Tibial artery (tissue), 4 donors: ENCODE results near the gene PTH1R.

ENCODE experiments used
- DNase-seq, 2 donors: peaks; one replicate each; pipeline ENCODE4 v3.0.0-alpha.2; 2019
- H3K27ac ChIP-seq, 2 donors: fragments of 200-600 bp; sonication (generic) in 1 of 2; 1 replicate in 1 of 2; 2 replicates in 1 of 2; pipeline ENCODE4 v1.5.1; 2018 to 2019; ENCODE audit warnings: mild to moderate bottlenecking in 1 of 2
- H3K27me3 ChIP-seq, 2 donors: fragments of 200-600 bp; sonication (generic) in 1 of 2; one replicate each; pipeline versions ENCODE4 v1.5.1 to v1.6.0; 2016 to 2019
- H3K36me3 ChIP-seq, 3 donors: fragments of 200-600 bp; sonication (generic) in 2 of 3; one replicate each; pipeline ENCODE4 v1.5.1; 2016 to 2019; ENCODE audit warnings: mild to moderate bottlenecking in 2 of 3
- H3K4me1 ChIP-seq, 4 donors: fragments of 200-600 bp; sonication (generic) in 2 of 4; 1 replicate in 3 of 4; 2 replicates in 1 of 4; pipeline ENCODE4 v1.5.1; 2016 to 2019
- H3K4me3 ChIP-seq, 2 donors: fragments of 200-600 bp; sonication (generic) in 1 of 2; 1 replicate in 1 of 2; 2 replicates in 1 of 2; pipeline ENCODE4 v1.5.1; 2018 to 2019; ENCODE audit warnings: mild to moderate bottlenecking in 2 of 2
- H3K9me3 ChIP-seq, 3 donors: fragments of 200-600 bp; sonication (generic) in 1 of 3; one replicate each; pipeline ENCODE4 v1.5.1; 2016 to 2019
- intact Hi-C: fragments of 100-400 bp; cut with DNase I; formaldehyde crosslinking; loops from one replicate; pipeline ENCODE4 v1.15.0; 2023; ENCODE audit warnings: low total_unique reads
- TF ChIP-seq, protein P1 (sequence below), 2 experiments: fragments of 200-600 bp in 1 of 2; fragments of 450-650 bp in 1 of 2; IDR thresholded peaks; one replicate each; pipeline ENCODE4 v1.5.1; 2017 to 2019; ENCODE audit warnings: antibody characterized with exemption in 2 of 2, mild to moderate bottlenecking in 1 of 2, moderate library complexity in 1 of 2

PTH1R gene

DNA sequence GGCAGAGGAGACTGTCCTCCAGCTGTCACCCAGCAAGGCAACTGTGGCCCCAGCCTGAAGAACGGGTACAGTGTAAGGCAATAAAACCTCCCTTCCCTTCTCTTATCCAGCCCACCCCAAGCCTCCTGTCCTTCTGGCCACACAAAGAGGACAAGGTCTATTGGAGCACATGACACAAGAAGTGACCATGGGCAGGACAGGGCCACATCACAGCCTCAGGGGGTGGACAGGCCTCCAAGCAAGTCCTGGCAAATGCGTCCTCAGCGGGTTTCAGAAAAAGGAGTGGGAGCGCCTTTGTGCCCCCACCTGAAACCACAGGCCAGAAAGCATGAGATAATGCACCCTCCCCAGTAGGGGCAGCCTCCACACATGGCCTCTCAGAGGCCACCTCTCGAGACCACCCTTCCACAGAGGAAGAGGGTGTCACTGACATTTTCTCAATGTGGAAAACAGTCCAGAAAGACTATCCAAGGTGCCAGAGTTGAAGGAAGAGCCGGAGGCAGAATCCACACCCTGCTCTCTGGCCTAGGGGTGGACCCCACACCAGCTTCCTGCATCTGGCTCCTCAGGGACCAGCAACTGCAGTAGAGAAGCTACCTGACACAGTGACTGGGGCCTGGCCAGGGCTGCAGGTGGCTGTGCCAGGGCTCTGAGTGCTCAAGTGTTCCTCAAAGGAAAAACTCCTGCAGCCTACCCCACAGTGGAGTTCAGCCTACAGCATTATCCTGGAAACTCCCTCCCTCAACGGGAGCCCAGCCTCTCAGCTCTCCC, 55.1 kb downstream of the PTH1R start:
- no peaks in the 10 kb centered on the region for H3K9me3 ChIP-seq
- DNase-seq, result peak; percentile 13 to 52
- H3K27me3 ChIP-seq, result no peaks in the 10 kb centered on the region
- H3K4me1 ChIP-seq, result peaks cover 6 to 98% (median 92%) of the 10 kb centered on the region in 4 donors
- intact Hi-C loops, result no loop called here
- peaks cover under 1 to 11% (median 5%) of the 10 kb centered on the region in 3 donors for H3K36me3 ChIP-seq
- TF ChIP-seq, protein P1, sequence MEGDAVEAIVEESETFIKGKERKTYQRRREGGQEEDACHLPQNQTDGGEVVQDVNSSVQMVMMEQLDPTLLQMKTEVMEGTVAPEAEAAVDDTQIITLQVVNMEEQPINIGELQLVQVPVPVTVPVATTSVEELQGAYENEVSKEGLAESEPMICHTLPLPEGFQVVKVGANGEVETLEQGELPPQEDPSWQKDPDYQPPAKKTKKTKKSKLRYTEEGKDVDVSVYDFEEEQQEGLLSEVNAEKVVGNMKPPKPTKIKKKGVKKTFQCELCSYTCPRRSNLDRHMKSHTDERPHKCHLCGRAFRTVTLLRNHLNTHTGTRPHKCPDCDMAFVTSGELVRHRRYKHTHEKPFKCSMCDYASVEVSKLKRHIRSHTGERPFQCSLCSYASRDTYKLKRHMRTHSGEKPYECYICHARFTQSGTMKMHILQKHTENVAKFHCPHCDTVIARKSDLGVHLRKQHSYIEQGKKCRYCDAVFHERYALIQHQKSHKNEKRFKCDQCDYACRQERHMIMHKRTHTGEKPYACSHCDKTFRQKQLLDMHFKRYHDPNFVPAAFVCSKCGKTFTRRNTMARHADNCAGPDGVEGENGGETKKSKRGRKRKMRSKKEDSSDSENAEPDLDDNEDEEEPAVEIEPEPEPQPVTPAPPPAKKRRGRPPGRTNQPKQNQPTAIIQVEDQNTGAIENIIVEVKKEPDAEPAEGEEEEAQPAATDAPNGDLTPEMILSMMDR (IDR thresholded peaks at IDR 0.05), result no peak
- H3K27ac ChIP-seq, result peak overlapping the region; percentile 80 to 85
- no peak overlapping the region for H3K4me3 ChIP-seq

DNA sequence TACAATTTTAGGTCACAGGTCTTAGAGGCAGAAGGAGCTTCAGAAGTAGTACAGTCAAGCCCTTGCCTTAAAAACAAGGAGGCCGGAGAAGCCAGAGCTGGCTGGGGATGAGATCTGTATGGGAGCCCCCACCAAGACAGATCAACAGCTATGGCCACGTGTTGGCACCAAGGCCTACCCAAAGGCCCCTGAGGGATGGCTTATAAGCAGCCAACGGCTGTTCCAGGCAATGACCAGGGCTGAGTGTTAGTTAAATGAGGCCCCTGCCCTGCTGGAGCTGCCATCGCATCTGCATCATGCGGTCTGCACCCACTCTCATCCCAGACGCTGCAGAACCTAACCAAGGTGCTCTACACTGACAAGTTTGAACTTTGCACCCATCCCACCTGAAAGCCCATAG, 55.7 kb downstream of the PTH1R start:
- peak in 1 of 2 donors; percentile 60 for DNase-seq
- TF ChIP-seq, protein P1 (IDR thresholded peaks at IDR 0.05), result no peak
- Histone ChIP-seq H3K27me3 (no peaks in the 10 kb centered on the region), H3K4me1 (peaks cover 6 to 92% (median 85%) of the 10 kb centered on the region in 4 donors), H3K4me3 (no peak overlapping the region), H3K36me3 (peaks cover 6 to 17% (median 11%) of the 10 kb centered on the region in 3 donors), H3K27ac (peak overlapping the region; percentile 80 to 85), H3K9me3 (no peaks in the 10 kb centered on the region)
- intact Hi-C loops, result no loop called here

DNA sequence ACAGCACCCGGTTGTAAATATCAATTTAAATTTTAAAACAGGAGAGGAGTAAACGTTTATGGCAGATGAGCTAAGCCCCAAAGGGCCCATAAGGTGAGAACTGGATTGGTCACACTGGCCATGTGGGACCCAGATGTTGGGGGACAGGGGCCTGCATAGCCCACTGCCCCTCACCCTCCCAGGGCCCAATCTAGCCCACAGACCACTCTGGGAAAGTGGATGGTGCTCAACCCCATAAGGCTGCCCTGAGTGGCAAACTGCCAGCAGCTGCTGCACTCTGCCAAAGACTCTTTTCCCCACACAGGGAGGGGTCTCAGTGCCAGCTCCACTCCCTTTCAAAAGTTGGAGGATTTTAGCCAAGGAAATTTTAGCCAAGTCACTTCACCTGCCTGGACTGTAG, 56.6 kb downstream of the PTH1R start:
- H3K9me3 ChIP-seq, result no peaks in the 10 kb centered on the region
- intact Hi-C loops, result no loop called here
- no peak overlapping the region for H3K4me3 ChIP-seq
- peak overlapping the region; percentile 80 to 85 for H3K27ac ChIP-seq
- peaks cover 6 to 25% (median 15%) of the 10 kb centered on the region in 3 donors for H3K36me3 ChIP-seq
- peak in 1 of 2 donors; percentile 72 for DNase-seq
- peaks cover 6 to 84% (median 78%) of the 10 kb centered on the region in 4 donors for H3K4me1 ChIP-seq
- TF ChIP-seq, protein P1 (IDR thresholded peaks at IDR 0.05), result no peak
- no peaks in the 10 kb centered on the region for H3K27me3 ChIP-seq

DNA sequence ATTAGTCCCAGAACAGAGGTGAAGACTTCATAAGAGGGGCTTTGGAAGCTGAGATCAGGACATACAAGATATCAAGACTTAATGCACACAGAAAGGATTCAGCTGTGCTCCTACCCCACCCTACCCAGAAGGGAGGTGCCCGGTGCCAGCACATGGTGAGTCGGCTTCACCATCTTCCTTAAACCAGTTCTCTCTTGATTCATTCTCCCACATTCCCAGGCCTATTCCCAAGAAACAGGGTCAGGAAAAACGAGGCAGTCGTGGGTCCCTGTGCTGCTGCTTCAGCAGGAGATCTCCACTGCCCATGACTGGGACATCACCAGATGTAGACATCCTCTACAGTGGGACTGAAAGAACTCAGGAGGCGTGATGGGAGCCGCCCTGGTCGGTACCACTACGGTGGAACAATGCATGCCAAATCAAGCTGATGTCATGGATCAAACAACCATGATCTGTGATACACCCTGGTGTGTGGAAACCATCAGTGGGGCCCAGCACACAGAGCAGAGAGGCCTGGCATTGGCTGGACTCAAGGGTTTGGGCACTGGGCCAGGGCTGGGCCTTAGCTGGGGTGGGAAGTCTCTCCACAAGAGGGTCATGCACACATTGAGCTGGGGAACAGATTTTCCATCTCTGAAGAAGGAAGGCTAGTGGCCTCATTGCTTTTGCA, 57.1 kb downstream of the PTH1R start:
- peak overlapping the region; percentile 80 to 85 for H3K27ac ChIP-seq
- intact Hi-C loops, result no loop called here
- H3K36me3 ChIP-seq, result peaks cover 6 to 31% (median 18%) of the 10 kb centered on the region in 3 donors
- peak in 1 of 2 donors; percentile 74 for DNase-seq
- H3K4me1 ChIP-seq, result peaks cover 6 to 78% (median 73%) of the 10 kb centered on the region in 4 donors
- H3K4me3 ChIP-seq, result no peak overlapping the region
- no peaks in the 10 kb centered on the region for H3K9me3 ChIP-seq
- H3K27me3 ChIP-seq, result no peaks in the 10 kb centered on the region
- TF ChIP-seq, protein P1 (IDR thresholded peaks at IDR 0.05), result no peak

DNA sequence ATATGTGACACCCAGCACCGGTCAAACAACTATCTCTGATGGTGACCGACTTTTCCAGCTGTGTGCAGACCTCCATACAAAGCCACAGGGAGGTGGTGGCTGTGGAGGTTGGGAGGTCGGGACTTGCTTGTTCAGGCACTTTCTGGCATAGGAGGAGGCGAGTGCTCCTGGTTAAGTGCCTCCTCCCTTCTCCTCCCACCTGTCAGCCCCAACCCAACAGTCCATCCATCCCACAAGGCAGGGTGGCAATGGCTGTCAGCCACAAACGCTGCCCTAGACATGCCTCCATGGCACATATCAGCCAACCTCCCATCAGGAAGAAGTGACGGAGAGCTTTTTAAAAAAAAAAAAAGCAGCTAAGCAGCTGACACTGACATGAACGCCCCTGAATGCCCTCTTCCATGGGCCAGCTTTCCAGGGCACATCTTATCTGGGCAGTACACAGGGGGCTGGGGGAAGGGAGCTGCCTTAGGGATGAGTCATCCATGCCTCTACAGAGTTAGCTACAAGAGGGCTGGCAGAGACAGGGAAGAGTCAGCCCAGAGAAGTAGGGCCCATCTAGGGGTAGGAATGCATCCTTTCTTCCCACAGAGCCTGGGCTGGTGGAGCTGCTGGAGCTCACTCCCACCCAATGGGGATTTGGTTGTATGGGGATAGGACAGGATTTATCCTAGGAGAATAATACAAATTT, 57.8 kb downstream of the PTH1R start:
- intact Hi-C loops, result no loop called here
- Histone ChIP-seq H3K27ac (peak overlapping the region; percentile 80 to 85), H3K36me3 (peaks cover 6 to 38% (median 24%) of the 10 kb centered on the region in 3 donors), H3K27me3 (no peaks in the 10 kb centered on the region), H3K9me3 (no peaks in the 10 kb centered on the region), H3K4me3 (no peak overlapping the region), H3K4me1 (peaks cover 6 to 71% (median 67%) of the 10 kb centered on the region in 4 donors)
- TF ChIP-seq, protein P1 (IDR thresholded peaks at IDR 0.05), result peak; percentile 75 to 86
- DNase-seq, result peak; percentile 94 to 97
